HepG2 (cell line): ENCODE results near the gene PWWP2A. TPM values are rescaled to one million over a fixed set of nuclear protein-coding genes. Genes with fewer than 3 reads are reported as not detected.

ENCODE experiments used
- CCAR2 ChIP-seq: fragments of 200-400 bp; formaldehyde crosslinking; optimal IDR thresholded peaks from 2 replicates; pipeline ENCODE3; 2018; ENCODE audit warnings: low read depth, mild to moderate bottlenecking, low read length, moderate library complexity
- CENPT ChIP-seq: sonication (generic); formaldehyde crosslinking; IDR thresholded peaks from 2 replicates; pipeline ENCODE4 v1.8.0; 2022; ENCODE audit warnings: low read depth, mild to moderate bottlenecking, moderate library complexity, missing genetic modification reagents
- ELF1 ChIP-seq: sonication (generic); formaldehyde crosslinking; IDR thresholded peaks from 2 replicates; pipeline ENCODE4 v1.4.0; 2020; ENCODE audit warnings: missing genetic modification reagents
- GTF2F1 ChIP-seq: fragments of 150-350 bp; IDR thresholded peaks from 2 replicates; pipeline ENCODE4 v1.6.1; 2014; ENCODE audit warnings: low read length
- HDAC1 ChIP-seq: sonication (generic); formaldehyde crosslinking; IDR thresholded peaks from 2 replicates; pipeline ENCODE4 v1.5.1; 2020; ENCODE audit warnings: mild to moderate bottlenecking, missing genetic modification reagents
- LCORL ChIP-seq, 2 experiments: fragments of 450-650 bp in 1 of 2; sonication (generic) in 1 of 2; formaldehyde crosslinking in 1 of 2; IDR thresholded peaks; 2 replicates each; pipeline versions ENCODE4 v1.5.0 to v1.6.1; 2017 to 2020; ENCODE audit warnings: antibody characterized with exemption in 1 of 2, missing genetic modification reagents in 1 of 2
- MTA1 ChIP-seq: sonication (generic); formaldehyde crosslinking; IDR thresholded peaks from 2 replicates; pipeline ENCODE4 v1.4.0; 2020; ENCODE audit warnings: missing genetic modification reagents, mild to moderate bottlenecking, borderline replicate concordance
- MZF1 ChIP-seq: sonication (generic); formaldehyde crosslinking; IDR thresholded peaks from 2 replicates; pipeline ENCODE4 v1.8.1; 2023; ENCODE audit warnings: mild to moderate bottlenecking, missing genetic modification reagents, borderline replicate concordance
- NFIC ChIP-seq: IDR thresholded peaks from 2 replicates; pipeline ENCODE4 v1.6.1; 2012; ENCODE audit warnings: mild to moderate bottlenecking, low read length, inconsistent platforms
- NR2F6 ChIP-seq, 2 experiments: IDR thresholded peaks; 2 replicates each; pipeline ENCODE4 v1.6.1; 2016; ENCODE audit warnings: antibody characterized with exemption in 1 of 2, mild to moderate bottlenecking in 1 of 2
- SIX4 ChIP-seq: sonication (generic); formaldehyde crosslinking; IDR thresholded peaks from 2 replicates; pipeline ENCODE4 v1.4.0; 2020; ENCODE audit warnings: missing genetic modification reagents
- SP1 ChIP-seq, 2 experiments: fragments of 450-650 bp in 1 of 2; sonication (generic) in 1 of 2; formaldehyde crosslinking in 1 of 2; IDR thresholded peaks; 2 replicates each; pipeline versions ENCODE4 v1.4.0 to v1.6.1; 2016 to 2020; ENCODE audit warnings: missing genetic modification reagents in 1 of 2
- SRF ChIP-seq: IDR thresholded peaks from 2 replicates; pipeline ENCODE4 v1.6.1; 2011; ENCODE audit warnings: mild to moderate bottlenecking, low read depth, low read length, moderate library complexity
- STAT5B ChIP-seq: sonication (generic); formaldehyde crosslinking; IDR thresholded peaks from 2 replicates; pipeline ENCODE4 v1.4.0; 2020; ENCODE audit warnings: missing genetic modification reagents
- ZIK1 ChIP-seq: sonication (generic); formaldehyde crosslinking; IDR thresholded peaks from 2 replicates; pipeline ENCODE4 v1.5.0; 2020; ENCODE audit warnings: mild to moderate bottlenecking, low read depth, missing genetic modification reagents, borderline replicate concordance
- ZNF670 ChIP-seq: sonication (generic); formaldehyde crosslinking; IDR thresholded peaks from 2 replicates; pipeline ENCODE4 v1.8.0; 2022; ENCODE audit warnings: mild to moderate bottlenecking, missing genetic modification reagents, borderline replicate concordance
- polyA plus RNA-seq, 8 experiments: library from polyadenylated mRNA; depleted of rRNA in 3 of 8; stranded (reverse) in 7 of 8; unstranded in 1 of 8; fragments of >200 nt; fragmentation: Illumina TruSeq in 4 of 8; extraction: Trizol in 4 of 8; gene quantifications; 2 replicates each; pipeline versions ENCODE4 v1.2.1 to v1.2.3, GENCODE V29; 2011 to 2016; ENCODE audit warnings: low read depth in 4 of 8, missing spikeins in 1 of 8, mixed read lengths in 1 of 8; ENCODE audit not compliant: insufficient read depth in 1 of 8
- total RNA-seq, 5 experiments: library from RNA; depleted of rRNA; stranded (reverse); fragments of >200 nt; fragmentation: Illumina TruSeq; extraction: Trizol; gene quantifications; 2 replicates each; pipeline ENCODE4 v1.2.3, GENCODE V29; 2016; ENCODE audit warnings: low read depth in 1 of 5
- TF ChIP-seq, protein P1 (sequence below): sonication (generic); formaldehyde crosslinking; IDR thresholded peaks from 2 replicates; pipeline ENCODE4 v1.4.0; 2020; ENCODE audit warnings: mild to moderate bottlenecking, missing genetic modification reagents
- TF ChIP-seq, protein P2 (sequence below): sonication (generic); formaldehyde crosslinking; IDR thresholded peaks from 2 replicates; pipeline ENCODE4 v1.4.0; 2020; ENCODE audit warnings: mild to moderate bottlenecking, missing genetic modification reagents
- TF ChIP-seq, protein P3 (sequence below): sonication (generic); formaldehyde crosslinking; IDR thresholded peaks from 2 replicates; pipeline ENCODE4 v1.4.0; 2020; ENCODE audit warnings: missing genetic modification reagents

The PWWP2A gene
- total and polyA plus RNA-seq, 2 of the 13 experiments (the other 11 are each of a cell fraction or from before 2014, with no cell fraction given), result 7.3 to 16.9 TPM

DNA sequence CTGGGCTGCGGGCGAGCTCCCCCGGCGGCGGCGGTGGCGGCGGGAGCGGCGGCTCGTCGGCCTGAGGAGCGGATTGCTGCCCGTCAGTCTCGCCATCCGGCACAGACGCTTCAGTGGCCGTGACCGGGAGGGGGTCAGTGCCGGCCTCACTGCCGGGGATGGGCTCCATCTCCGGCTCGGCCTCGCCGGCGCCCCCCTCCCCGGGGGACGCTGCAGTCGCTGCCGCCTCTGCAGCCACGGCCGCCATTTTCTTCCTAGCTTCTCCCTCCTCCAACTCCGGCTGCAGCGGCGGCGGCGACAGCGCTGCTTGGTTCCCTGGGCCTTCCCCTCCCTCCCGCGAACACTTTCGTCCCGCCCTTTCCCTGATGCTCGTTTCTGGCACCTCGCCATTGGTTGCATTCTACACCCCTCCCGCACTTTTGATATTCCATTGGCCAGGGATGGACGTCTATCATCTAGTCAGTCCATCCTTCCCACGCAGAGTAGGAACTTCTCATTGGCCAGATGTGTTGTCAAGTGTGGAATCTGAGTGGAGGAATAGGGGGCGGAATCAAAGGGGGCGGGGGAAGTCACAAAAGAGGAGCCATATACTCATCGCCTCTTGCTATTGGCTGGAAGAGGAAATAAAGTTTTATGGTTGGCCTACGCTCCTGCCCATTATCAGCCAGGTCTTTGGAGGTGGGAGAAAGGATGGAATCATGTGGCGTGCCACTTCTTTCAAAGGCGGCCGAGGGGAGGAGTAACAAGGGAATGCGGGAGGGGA, at the start of gene PWWP2A (continued):
- TF ChIP-seq, protein P1, sequence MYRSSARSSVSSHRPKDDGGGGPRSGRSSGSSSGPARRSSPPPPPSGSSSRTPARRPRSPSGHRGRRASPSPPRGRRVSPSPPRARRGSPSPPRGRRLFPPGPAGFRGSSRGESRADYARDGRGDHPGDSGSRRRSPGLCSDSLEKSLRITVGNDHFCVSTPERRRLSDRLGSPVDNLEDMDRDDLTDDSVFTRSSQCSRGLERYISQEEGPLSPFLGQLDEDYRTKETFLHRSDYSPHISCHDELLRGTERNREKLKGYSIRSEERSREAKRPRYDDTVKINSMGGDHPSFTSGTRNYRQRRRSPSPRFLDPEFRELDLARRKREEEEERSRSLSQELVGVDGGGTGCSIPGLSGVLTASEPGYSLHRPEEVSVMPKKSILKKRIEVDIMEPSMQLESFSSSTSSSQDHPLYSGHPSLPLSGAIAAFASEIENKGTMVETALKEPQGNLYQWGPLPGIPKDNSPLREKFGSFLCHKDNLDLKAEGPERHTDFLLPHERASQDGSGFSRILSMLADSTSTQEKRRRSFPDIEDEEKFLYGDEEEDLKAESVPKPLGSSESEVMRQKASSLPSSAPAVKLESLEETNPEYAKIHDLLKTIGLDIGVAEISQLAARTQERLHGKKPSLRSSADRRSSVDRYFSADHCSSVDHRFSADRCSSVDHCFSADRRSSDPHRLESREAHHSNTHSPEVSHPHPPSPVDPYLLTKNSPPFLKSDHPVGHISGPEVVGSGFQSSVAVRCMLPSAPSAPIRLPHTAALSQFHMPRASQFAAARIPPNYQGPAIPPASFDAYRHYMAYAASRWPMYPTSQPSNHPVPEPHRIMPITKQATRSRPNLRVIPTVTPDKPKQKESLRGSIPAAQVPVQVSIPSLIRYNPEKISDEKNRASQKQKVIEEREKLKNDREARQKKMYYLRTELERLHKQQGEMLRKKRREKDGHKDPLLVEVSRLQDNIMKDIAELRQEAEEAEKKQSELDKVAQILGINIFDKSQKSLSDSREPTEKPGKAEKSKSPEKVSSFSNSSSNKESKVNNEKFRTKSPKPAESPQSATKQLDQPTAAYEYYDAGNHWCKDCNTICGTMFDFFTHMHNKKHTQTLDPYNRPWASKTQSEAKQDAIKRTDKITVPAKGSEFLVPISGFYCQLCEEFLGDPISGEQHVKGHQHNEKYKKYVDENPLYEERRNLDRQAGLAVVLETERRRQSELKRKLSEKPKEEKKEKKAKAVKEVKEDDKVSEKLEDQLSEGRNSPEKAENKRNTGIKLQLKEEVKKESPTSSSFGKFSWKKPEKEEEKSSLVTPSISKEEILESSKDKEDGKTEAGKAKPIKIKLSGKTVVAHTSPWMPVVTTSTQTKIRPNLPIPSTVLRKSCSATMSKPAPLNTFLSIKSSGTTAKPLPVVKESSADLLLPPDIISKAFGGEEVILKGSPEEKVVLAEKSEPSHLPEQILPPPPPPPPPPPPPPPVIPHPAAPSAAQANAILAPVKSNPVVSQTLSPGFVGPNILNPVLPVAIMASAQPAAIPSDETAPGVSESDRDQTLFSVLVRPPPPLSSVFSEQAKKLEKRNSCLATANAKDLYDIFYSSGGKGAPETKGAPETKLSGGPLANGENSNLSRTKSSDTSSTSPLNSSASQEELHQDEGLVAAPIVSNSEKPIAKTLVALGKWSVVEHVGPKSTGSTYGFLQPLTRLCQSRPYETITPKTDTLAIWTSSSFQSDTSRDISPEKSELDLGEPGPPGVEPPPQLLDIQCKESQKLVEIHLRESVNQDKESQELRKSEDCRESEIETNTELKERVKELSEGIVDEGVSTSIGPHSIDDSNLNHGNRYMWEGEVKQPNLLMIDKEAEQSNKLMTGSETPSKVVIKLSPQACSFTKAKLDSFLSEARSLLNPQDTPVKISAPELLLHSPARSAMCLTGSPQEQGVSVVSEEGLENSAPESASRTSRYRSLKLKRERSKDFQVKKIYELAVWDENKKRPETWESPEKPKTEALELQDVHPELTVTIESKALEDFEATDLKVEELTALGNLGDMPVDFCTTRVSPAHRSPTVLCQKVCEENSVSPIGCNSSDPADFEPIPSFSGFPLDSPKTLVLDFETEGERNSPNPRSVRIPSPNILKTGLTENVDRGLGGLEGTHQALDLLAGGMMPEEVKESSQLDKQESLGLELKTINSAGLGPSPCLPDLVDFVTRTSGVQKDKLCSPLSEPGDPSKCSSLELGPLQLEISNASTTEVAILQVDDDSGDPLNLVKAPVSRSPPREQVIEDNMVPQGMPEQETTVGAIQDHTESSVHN (CRISPR knock-in tag), result no peak
- TF ChIP-seq CCAR2 (no peak), MZF1 (no peak), MTA1 (no peak), SP1 (IDR thresholded peaks at IDR 0.05) (peak; percentile 56; the same call in 1 of the 2 replicates), SP1 (CRISPR knock-in tag; IDR thresholded peaks at IDR 0.05) (peak; percentile 81), HDAC1 (CRISPR knock-in tag) (peak; percentile 57; the same call in 1 of the 2 replicates), STAT5B (CRISPR knock-in tag) (no peak), ZNF670 (CRISPR knock-in tag) (no peak), CENPT (CRISPR knock-in tag) (no peak; the same call in 1 of the 2 replicates), NFIC (no peak), LCORL (IDR thresholded peaks at IDR 0.05) (no peak), LCORL (CRISPR knock-in tag; IDR thresholded peaks at IDR 0.05) (peak; percentile 65; the same call in 1 of the 2 replicates), ZIK1 (CRISPR knock-in tag) (peak; percentile 72; the same call in 1 of the 2 replicates), SIX4 (CRISPR knock-in tag) (no peak), GTF2F1 (no peak), SRF (no peak), NR2F6 (IDR thresholded peaks at IDR 0.05) (no peak), NR2F6 (CRISPR knock-in tag; IDR thresholded peaks at IDR 0.05) (no peak), ELF1 (CRISPR knock-in tag) (no peak)
- TF ChIP-seq, protein P2, sequence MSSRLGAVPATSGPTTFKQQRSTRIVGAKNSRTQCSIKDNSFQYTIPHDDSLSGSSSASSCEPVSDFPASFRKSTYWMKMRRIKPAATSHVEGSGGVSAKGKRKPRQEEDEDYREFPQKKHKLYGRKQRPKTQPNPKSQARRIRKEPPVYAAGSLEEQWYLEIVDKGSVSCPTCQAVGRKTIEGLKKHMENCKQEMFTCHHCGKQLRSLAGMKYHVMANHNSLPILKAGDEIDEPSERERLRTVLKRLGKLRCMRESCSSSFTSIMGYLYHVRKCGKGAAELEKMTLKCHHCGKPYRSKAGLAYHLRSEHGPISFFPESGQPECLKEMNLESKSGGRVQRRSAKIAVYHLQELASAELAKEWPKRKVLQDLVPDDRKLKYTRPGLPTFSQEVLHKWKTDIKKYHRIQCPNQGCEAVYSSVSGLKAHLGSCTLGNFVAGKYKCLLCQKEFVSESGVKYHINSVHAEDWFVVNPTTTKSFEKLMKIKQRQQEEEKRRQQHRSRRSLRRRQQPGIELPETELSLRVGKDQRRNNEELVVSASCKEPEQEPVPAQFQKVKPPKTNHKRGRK (CRISPR knock-in tag), result no peak
- TF ChIP-seq, protein P3, sequence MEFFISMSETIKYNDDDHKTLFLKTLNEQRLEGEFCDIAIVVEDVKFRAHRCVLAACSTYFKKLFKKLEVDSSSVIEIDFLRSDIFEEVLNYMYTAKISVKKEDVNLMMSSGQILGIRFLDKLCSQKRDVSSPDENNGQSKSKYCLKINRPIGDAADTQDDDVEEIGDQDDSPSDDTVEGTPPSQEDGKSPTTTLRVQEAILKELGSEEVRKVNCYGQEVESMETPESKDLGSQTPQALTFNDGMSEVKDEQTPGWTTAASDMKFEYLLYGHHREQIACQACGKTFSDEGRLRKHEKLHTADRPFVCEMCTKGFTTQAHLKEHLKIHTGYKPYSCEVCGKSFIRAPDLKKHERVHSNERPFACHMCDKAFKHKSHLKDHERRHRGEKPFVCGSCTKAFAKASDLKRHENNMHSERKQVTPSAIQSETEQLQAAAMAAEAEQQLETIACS, result no peak
